Lung (tissue), 12 donors: Measurements from ENCODE around the gene IGFL3. TPM values are rescaled to one million over a fixed set of nuclear protein-coding genes. Genes with fewer than 3 reads are reported as not detected.

ENCODE experiments used
- ATAC-seq: fragments of 200-7000 bp; cut with Tn5 transposase; one replicate; pipeline ENCODE4 v1.9.1; 2020; ENCODE audit warnings: moderate number of reproducible peaks; ENCODE audit not compliant: insufficient read depth, low FRiP score
- DNase-seq, 3 donors: peaks; one replicate each; pipeline ENCODE4 v3.0.0-alpha.2; 2013 to 2017
- H3K27ac ChIP-seq, 2 donors: one replicate each; pipeline ENCODE4 v1.5.1; 2013; ENCODE audit warnings: mild to moderate bottlenecking in 2 of 2, moderate library complexity in 2 of 2, control low read depth in 1 of 2, inconsistent platforms in 1 of 2, low read depth in 1 of 2, low read length in 1 of 2
- H3K27me3 ChIP-seq, 3 donors: one replicate each; pipeline ENCODE4 v1.5.1; 2013; ENCODE audit warnings: low read length in 2 of 3; ENCODE audit not compliant: control insufficient read depth in 3 of 3, insufficient read depth in 3 of 3
- H3K36me3 ChIP-seq, 4 donors: one replicate each; pipeline ENCODE4 v1.5.1; 2013; ENCODE audit warnings: low read length in 4 of 4, mild to moderate bottlenecking in 1 of 4, moderate library complexity in 1 of 4; ENCODE audit not compliant: control insufficient read depth in 4 of 4, insufficient read depth in 4 of 4
- H3K4me1 ChIP-seq, 5 donors: one replicate each; pipeline ENCODE4 v1.5.1; 2013; ENCODE audit warnings: low read length in 5 of 5, mild to moderate bottlenecking in 2 of 5, moderate library complexity in 1 of 5; ENCODE audit not compliant: control insufficient read depth in 5 of 5, insufficient read depth in 5 of 5
- H3K4me3 ChIP-seq: one replicate; pipeline ENCODE4 v1.5.1; 2013; ENCODE audit warnings: mild to moderate bottlenecking, control low read depth, moderate library complexity
- H3K9ac ChIP-seq, 2 donors: one replicate each; pipeline ENCODE4 v1.5.1; 2013; ENCODE audit warnings: low read length in 2 of 2, control low read depth in 1 of 2; ENCODE audit not compliant: insufficient read depth in 1 of 2
- H3K9me3 ChIP-seq, 4 donors: one replicate each; pipeline ENCODE4 v1.5.1; 2013; ENCODE audit warnings: low read length in 3 of 4, mild to moderate bottlenecking in 1 of 4, moderate library complexity in 1 of 4; ENCODE audit not compliant: control insufficient read depth in 4 of 4, insufficient read depth in 3 of 4
- WGBS, 2 donors: extraction: QIAGEN DNeasy Blood & Tissue Kit; methylation state at CpG; one replicate each; pipeline ENCODE4 v1.1.7; 2013; 5-methylcytosine and 5-hydroxymethylcytosine counted together
- polyA plus RNA-seq, 2 donors: library from polyadenylated mRNA; stranded (reverse); fragments of 200-250 nt; gene quantifications; one replicate each; pipeline ENCODE4 v1.2.1, GENCODE V29; 2013
- total RNA-seq, 2 donors: library from RNA; depleted of rRNA in 1 of 2; stranded (reverse); fragments of >200 nt in 1 of 2; gene quantifications; one replicate each; pipeline ENCODE4 v1.2.1, GENCODE V29; 2014 to 2021
- TF ChIP-seq, protein P1 (sequence below): IDR thresholded peaks from 2 replicates; pipeline ENCODE4 v1.5.1; 2012; ENCODE audit warnings: mild to moderate bottlenecking; ENCODE audit errors: control extremely low read depth, extremely low read depth
- donor health status: control.
- donor health status: control.
- donor health status: Bipolar disorder and iron deficiency.
- donor health status: healthy.
- donor health status: DM: yes; HTN: yes; CAD: no.

The IGFL3 gene
- total and polyA plus RNA-seq, 4 donors, result not detected

DNA sequence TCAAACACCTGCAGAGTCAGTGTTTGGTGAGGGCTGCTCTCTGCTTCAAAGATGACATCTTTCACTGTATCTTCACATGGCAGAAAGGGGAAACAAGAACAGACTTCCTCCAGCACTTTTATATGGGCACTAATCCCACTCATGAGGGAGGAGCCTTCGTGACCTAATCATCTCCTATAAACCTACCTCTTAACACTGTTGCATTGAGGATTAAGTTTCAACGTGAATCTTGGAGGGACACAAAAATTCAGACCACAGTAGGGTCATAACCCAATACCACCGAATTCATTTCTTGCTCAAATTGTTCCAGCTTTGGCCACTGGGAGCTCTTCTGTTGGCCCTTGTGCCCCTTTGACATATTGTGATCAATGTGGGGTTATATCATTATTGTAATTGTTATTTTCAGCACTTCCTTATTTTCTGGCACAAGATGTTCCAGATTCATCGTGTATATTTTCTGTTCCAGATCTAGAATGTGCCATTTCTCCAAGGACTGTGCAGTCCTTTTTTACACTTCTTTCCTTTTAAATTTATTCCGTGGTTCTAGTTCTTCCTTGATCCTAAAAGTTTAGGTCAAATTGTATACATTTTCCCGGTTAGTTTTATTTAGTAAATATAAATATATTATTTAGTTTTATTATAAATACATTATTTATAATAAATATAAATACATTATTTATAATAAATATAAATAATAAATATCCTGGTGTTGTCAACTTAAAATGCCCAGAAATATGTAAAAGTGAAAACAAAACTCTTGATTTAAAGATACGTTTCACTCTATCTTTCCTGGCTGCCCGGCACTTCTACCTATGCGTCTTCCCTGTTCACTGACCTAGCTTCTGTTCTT lies 48.2 kb downstream of the IGFL3 start:
- Histone ChIP-seq H3K9me3 (peaks cover 0 to 13% (median 2%) of the 10 kb centered on the region in 4 donors), H3K4me1 (peaks cover 0 to 3% (median 0%) of the 10 kb centered on the region in 5 donors), H3K27ac (no peak overlapping the region), H3K4me3 (no peak overlapping the region), H3K36me3 (no peaks in the 10 kb centered on the region), H3K9ac (no peak overlapping the region), H3K27me3 (peaks cover 14 to 37% (median 25%) of the 10 kb centered on the region in 3 donors)
- TF ChIP-seq, protein P1, sequence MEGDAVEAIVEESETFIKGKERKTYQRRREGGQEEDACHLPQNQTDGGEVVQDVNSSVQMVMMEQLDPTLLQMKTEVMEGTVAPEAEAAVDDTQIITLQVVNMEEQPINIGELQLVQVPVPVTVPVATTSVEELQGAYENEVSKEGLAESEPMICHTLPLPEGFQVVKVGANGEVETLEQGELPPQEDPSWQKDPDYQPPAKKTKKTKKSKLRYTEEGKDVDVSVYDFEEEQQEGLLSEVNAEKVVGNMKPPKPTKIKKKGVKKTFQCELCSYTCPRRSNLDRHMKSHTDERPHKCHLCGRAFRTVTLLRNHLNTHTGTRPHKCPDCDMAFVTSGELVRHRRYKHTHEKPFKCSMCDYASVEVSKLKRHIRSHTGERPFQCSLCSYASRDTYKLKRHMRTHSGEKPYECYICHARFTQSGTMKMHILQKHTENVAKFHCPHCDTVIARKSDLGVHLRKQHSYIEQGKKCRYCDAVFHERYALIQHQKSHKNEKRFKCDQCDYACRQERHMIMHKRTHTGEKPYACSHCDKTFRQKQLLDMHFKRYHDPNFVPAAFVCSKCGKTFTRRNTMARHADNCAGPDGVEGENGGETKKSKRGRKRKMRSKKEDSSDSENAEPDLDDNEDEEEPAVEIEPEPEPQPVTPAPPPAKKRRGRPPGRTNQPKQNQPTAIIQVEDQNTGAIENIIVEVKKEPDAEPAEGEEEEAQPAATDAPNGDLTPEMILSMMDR, result no peak
- 39 to 40% methylated on average over 9 of the region's 9 CpGs for WGBS, 2 donors
- no peak for ATAC-seq
- no peak for DNase-seq

GRCh38 chr19:46073268-46073922 lies 51.1 kb downstream of the IGFL3 start:
- H3K9me3 ChIP-seq, result peaks cover 0 to 7% (median 2%) of the 10 kb centered on the region in 4 donors
- H3K27me3 ChIP-seq, result peaks cover 17 to 39% (median 25%) of the 10 kb centered on the region in 3 donors
- DNase-seq (no peak), ATAC-seq (no peak)
- H3K27ac ChIP-seq, result no peak overlapping the region
- TF ChIP-seq, protein P1, result no peak
- WGBS, 2 donors, result 81 to 84% methylated on average over 3 of the region's 3 CpGs
- H3K4me1 ChIP-seq, result peaks cover 0 to 3% (median 0%) of the 10 kb centered on the region in 5 donors
- no peaks in the 10 kb centered on the region for H3K36me3 ChIP-seq
- no peak overlapping the region for H3K4me3 ChIP-seq
- H3K9ac ChIP-seq, result no peak overlapping the region

Other genes starting within 250 kb of the IGFL3 start
- 10 to 100 TPM; 21.8 to 24.3 TPM for gene IRF2BP1, start 238.5 kb downstream of the IGFL3 start, total RNA-seq
- 10 to 100 TPM; 10.9 to 16.5 TPM for gene IRF2BP1, start 238.5 kb downstream of the IGFL3 start, polyA plus RNA-seq
- 1 to 10 TPM; 2.9 to 6.7 TPM for gene MYPOP, start 222.1 kb downstream of the IGFL3 start, total RNA-seq
- 1 to 10 TPM; 3.8 to 5.3 TPM for gene MYPOP, start 222.1 kb downstream of the IGFL3 start, polyA plus RNA-seq
- not detected for gene NANOS2, start 209.9 kb downstream of the IGFL3 start, total RNA-seq
- gene NANOS2, start 209.9 kb downstream of the IGFL3 start, polyA plus RNA-seq, result not detected
- gene NOVA2, start 150.8 kb downstream of the IGFL3 start, total RNA-seq, result 10 to 100 TPM in 1 of 2 donors, 1 to 10 TPM in 1; 2.9 to 11.6 TPM
- 1 to 10 TPM; 2.3 to 6.7 TPM for gene NOVA2, start 150.8 kb downstream of the IGFL3 start, polyA plus RNA-seq
- 10 to 100 TPM in 1 of 2 donors, 1 to 10 TPM in 1; 7.8 to 21.0 TPM for gene CCDC61, start 129.2 kb downstream of the IGFL3 start, total RNA-seq
- 10 to 100 TPM in 1 of 2 donors, 1 to 10 TPM in 1; 9.4 to 12.5 TPM for gene CCDC61, start 129.2 kb downstream of the IGFL3 start, polyA plus RNA-seq
- gene PGLYRP1, start 101.6 kb downstream of the IGFL3 start, total RNA-seq, result 1 to 10 TPM; 1.1 to 1.3 TPM
- 10 to 100 TPM in 1 of 2 donors, 1 to 10 TPM in 1; 1.0 to 21.7 TPM for gene PGLYRP1, start 101.6 kb downstream of the IGFL3 start, polyA plus RNA-seq
- gene IGFL4, start 83.7 kb downstream of the IGFL3 start, total RNA-seq, result not detected
- gene IGFL4, start 83.7 kb downstream of the IGFL3 start, polyA plus RNA-seq, result not detected
- gene IGFL2, start 23.6 kb upstream of the IGFL3 start, total RNA-seq, result not detected
- gene IGFL2, start 23.6 kb upstream of the IGFL3 start, polyA plus RNA-seq, result not detected
- not detected for gene IGFL1, start 105.1 kb upstream of the IGFL3 start, total RNA-seq
- not detected for gene IGFL1, start 105.1 kb upstream of the IGFL3 start, polyA plus RNA-seq
- gene HIF3A, start 172.4 kb upstream of the IGFL3 start, total RNA-seq, result 100 to 1,000 TPM in 1 of 2 donors, 10 to 100 TPM in 1; 85.5 to 315 TPM
- 10 to 100 TPM; 24.1 to 41.3 TPM for gene HIF3A, start 172.4 kb upstream of the IGFL3 start, polyA plus RNA-seq
- 10 to 100 TPM; 52.9 to 69.8 TPM for gene PPP5C, start 222.4 kb upstream of the IGFL3 start, total RNA-seq
- gene PPP5C, start 222.4 kb upstream of the IGFL3 start, polyA plus RNA-seq, result 10 to 100 TPM; 48.5 to 56.4 TPM